SK-MEL-5 (cell line): ENCODE data around the gene SHANK3. TPM values are rescaled to one million over a fixed set of nuclear protein-coding genes. Genes with fewer than 3 reads are reported as not detected.

ENCODE experiments used
- DNase-seq: peaks from one replicate; pipeline ENCODE4 v3.0.0-alpha.2; 2016; ENCODE audit warnings: low read depth, low spot score
- in situ Hi-C: cut with HindIII; loops from 2 replicates; pipeline ENCODE4 v1.10.0; 2016; ENCODE audit warnings: low sequenced_read_pairs, high pct_unique_total_duplicates, low pct_unique_long_range_greater_than_20kb
- total RNA-seq: library from RNA; depleted of rRNA; stranded (reverse); fragments of >200 nt; shearing (Covaris generic); gene quantifications from 2 replicates; pipeline ENCODE4 v1.2.3, GENCODE V29; 2014

Gene SHANK3
- total RNA-seq, 1 experiment from 2014 or later: 2.1 TPM

DNA sequence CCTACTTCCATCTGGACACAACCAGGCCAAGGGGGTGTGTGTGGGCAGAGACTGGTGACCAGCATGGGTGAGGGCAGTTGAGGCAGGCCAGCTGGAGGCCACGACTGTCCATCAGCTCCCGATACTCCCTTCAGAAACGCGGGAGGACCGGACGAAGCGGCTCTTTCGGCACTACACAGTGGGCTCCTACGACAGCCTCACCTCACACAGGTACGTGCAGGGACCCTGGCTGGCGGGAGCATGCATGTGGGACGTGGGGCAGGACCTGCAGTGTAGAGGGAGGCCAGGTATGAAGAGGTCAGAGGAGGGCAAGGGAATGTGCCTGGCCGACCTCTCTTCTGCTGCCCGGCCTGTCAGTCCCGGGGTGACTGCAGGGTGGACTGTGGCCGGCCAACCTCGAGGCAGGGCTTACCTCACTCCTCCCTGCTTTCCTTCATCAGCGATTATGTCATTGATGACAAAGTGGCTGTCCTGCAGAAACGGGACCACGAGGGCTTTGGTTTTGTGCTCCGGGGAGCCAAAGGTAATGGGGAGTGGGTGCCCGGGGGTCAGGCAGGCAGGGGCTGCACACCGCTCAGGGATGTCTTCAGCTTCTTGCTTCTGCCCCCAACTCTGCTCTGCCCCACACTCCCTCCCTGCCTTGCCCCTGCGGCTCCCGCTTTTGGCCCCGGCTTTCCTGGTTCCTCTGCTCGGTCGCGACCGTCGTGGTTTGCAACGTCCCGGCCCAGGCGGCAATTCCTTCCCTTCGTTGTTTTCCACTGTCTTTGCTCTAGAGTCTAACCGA is 31.3 kb downstream of the SHANK3 start:
- in situ Hi-C loops: no loop called here
- DNase-seq: no peak

DNA sequence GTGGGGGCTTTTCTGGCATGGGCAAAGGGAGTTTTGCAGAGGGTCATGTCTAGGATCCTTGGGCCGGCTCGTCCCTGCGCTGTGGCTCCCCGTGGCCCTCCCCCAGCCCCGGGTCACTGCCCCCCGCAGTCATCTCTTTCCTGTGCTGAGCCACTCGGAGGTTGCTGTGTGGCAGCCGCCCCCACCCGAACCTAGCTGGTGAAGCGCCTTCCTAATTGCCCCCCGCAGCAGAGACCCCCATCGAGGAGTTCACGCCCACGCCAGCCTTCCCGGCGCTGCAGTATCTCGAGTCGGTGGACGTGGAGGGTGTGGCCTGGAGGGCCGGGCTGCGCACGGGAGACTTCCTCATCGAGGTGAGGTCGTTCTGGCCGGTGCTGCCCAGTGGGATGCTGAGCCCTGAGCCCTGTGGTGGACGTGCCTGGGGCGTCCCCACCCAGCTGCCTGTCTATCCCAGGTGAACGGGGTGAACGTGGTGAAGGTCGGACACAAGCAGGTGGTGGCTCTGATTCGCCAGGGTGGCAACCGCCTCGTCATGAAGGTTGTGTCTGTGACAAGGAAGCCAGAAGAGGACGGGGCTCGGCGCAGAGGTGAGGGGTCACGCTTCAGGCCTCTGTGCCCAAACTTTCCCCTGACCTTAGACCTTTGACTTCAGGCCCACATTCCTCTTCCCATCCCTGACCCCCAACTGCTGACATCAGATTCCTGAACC is 32.0 kb downstream of the SHANK3 start:
- DNase-seq: no peak
- in situ Hi-C loops: no loop called here

DNA sequence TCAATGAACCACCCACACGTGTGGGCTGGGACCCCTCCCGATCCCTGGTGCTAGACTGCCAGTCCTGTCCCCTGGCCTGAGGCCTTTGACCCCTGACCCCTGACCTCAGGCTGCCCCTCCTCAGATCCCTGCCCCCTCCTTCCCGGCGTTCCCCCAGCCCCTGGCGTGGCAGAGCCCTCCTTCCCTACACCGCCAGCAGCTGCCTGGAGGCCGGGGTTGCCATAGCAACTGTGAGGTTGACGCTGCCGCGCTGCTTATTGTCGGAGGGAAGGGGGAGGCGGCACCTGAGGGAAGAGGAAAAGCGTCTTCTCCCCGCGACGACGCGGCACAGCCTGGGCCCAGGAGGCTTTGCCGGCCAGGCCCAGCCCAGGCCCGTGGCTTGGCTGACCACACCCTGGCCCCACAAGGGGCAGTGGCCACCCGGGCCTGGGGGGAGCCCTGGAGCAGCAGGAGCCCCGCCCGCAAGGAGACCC is 32.6 kb downstream of the SHANK3 start:
- DNase-seq: no peak
- in situ Hi-C loops: no loop called here

DNA sequence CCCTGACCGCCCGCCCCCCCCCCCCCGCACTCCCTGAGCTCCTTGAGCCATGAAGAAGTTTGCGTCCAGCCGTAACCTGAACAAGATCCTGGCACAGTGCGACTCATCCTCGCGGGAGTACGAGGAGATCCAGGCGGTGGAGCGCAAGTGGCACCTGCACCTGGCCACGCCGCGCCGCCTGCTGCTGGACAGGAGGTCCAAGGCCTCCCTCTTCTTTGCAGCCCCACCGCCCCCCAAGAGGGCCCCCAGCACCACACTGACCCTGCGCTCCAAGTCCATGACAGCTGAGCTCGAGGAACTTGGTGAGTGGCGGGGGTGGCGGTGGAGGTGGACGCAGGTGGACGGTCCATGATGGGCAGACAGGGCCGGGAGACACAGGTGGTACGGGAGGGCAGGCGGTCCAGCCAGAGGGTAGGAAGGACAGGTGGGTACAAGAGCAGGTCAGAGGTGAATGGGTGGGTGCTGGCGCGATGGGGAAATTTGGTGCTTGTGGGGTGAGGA is 33.3 kb downstream of the SHANK3 start:
- DNase-seq: no peak
- in situ Hi-C loops: no loop called here

DNA sequence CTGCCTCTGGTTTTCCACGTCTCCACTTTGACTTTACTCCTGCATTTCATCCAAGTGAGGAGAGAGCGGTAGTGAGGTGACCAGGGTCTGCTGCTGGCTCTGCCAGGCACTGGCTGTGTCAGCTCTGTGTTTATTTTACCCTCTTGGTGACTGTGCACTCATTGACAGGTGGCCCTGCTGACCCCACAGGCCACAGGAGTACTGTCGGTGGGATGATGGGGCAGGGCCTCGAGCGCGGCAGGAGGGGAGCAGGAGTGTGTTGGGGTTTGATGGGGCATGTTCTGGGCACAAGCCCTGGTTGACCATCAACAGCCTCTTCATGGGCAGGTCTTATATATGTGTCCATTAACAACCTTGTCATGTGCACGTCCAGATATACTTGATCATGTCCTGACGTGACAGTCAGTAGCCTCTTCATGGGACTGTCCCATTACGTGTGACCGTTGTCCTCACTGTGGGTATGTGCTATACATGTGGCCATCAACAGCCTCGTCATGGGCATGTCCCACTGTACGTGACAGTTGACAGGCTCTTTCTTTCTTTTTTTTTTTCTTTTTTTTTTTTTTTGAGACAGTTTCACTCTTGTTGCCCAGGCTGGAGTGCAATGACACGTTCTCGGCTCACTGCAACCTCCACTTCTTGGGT is 34.0 kb downstream of the SHANK3 start:
- in situ Hi-C loops: no loop called here
- no peak for DNase-seq

DNA sequence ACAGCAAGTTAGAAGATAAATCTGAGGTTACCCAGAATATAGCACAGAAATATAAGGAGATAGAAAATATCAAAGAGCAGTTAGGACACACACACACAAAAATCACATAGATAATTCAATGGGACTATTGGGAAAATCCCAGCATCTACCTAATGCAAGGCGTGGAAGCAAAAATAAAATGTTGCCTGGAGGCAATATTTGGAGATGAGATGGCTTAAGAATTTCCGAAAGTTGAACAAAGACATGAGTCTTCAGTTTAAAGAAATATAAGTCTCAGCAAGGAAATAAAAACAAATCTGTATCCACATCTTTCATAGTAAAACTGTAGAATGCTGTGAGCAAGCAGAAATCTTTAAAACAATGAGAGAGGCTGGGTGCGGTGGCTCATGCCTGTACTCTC is 35.9 kb downstream of the SHANK3 start:
- DNase-seq: no peak
- in situ Hi-C loops: no loop called here

DNA sequence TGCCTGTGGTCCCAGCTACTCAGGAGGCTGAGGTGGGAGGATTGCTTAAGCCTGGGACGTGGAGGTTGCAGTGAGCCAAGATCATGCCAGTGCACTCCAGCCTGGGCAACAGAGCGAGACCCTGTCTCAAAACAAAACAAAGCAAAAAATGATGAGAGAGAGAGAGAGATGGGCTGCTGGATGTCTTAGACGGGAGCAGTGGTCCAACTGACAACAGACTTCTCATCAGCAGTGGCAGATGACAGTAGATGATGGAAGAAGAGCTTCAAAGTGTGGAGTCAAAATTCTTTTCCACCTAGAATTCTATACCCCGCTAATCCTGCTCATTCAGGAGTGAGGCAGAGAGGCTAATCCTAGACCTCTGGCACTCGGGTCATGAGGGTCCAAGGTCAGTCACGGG is 36.4 kb downstream of the SHANK3 start:
- in situ Hi-C loops: no loop called here

DNA sequence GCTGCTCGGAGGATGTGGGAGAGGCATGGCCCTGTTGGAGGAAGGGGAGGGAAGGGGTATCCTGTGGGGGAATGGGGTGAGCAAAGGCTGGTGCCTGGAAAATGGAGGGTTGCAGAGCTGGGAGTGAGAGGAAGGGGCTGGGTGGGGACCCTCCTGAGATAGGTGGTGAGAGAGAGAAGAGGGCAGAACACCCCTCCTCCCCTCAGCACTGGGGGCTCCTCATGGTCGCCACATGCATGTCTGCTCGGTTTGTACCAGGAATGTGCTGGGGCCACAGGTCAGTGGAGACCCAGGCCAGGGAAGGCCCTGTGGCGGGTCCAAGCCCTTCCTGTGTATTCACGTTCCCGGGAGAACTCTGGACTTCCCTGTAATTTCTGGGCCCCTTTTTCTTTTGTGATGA is 37.6 kb downstream of the SHANK3 start:
- in situ Hi-C loops: no loop called here
- DNase-seq: no peak

More for the DNA sequence above, 36.4 kb downstream of the SHANK3 start:
- no peak for DNase-seq

DNA sequence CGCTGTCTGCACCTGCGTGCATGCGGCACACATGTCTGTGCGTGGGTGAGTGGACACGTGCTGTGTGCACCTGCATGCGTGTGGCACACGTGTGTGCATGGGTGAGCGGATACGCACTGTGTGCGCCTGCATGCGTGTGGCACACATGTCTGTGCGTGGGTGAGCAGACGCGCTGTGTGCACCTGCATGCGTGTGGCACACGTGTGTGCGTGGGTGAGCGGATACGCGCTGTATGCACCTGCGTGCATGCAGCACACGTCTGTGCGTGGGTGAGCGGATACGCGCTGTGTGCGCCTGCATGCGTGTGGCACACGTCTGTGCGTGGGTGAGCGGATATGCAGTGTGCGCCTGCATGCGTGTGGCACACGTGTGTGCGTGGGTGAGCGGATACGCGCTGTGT is 38.3 kb downstream of the SHANK3 start:
- in situ Hi-C loops: no loop called here
- no peak for DNase-seq

DNA sequence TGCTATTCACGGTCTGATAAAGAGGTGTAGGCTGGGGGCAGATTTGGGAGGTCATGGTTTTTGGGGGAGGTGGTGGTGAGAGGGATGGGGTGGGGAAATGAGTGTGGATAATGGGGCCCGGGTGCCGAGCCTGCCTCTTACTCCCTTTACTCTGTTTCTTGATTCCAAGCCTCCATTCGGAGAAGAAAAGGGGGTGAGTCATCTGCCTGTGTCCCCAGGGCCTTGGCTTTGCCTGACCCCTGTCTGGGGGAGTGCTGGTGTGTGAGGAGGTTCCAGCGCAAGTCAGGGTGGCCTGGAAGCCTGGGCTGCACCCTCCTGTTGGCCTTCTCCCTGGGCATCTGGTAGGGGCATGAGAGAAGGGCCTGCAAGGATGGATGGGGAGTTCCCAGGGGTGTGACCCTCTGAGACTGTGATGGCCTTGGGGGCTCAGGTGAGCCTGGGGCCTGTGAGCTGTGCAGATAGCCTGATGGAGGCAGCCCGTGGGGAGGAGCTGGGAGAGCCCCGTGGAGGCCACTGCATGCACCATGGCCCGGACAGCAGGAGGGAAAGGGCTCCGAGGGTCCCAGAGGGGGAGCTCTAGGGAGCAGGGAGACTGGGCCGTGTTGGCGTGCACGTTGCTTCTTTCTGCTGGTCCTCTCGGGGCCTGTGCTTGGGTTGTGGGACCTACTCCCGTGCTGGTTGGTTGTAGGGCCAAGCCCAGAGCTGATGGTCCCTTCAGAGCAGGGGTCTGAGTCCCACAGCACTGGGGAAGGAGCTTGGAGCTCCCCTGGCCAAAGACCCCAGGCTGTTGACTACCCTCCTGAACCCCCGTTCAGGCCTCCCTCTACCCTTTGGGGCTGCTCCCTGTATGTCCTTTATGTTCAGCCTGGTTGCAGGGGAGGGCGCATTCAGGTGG is 39.1 kb downstream of the SHANK3 start:
- in situ Hi-C loops: no loop called here
- no peak for DNase-seq

DNA sequence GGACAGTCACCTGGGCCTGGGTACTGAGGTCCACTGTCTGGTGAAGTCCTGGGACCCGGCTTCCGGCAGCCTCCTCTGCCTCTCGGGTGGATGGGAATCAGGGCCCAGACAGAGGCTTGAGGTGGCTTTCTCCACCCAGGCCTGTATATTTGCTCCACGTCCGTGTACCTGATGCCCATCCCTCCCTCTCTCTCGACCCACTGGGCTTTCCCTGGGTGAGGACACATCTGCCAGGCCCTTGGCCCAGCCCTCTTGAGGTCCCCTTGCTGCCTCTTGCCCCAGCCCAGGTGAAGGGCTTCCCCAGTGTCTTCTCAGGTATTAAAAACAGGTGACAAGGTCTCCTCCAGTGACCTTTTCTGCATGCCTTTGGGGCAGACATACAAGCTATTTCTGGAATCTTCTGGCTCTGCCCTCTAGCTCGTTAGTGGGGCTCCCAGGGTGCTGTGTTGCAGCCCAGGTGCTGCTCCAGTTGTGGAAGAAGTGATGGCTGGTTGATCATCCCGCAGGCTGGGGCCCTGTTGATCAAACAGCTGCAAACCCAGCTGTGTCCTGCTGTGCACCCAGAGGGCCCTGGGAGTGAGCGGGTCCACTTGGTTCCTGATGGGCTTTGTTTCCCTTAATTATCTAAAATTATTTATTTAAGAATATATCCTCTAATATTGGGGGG is 39.9 kb downstream of the SHANK3 start:
- in situ Hi-C loops: no loop called here
- DNase-seq: no peak

DNA sequence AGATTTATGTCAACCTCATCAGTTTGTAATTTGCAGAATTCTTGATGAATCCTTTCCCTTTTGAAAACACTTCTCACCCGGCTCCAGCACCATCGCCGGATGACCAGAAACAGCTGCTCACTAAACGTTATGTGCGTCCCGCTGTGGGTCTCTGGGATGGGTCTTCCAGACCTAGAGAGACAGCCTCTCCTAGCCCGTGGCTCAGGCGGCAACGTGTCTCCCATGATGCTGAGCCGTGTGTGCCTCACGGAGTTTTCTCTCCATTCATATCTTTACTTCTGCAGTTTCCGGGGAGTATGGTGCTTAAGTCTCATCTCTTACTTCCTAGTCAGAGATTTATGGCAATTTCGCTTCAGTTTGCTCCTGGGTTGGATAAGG is 40.4 kb downstream of the SHANK3 start:
- in situ Hi-C loops: no loop called here

DNA sequence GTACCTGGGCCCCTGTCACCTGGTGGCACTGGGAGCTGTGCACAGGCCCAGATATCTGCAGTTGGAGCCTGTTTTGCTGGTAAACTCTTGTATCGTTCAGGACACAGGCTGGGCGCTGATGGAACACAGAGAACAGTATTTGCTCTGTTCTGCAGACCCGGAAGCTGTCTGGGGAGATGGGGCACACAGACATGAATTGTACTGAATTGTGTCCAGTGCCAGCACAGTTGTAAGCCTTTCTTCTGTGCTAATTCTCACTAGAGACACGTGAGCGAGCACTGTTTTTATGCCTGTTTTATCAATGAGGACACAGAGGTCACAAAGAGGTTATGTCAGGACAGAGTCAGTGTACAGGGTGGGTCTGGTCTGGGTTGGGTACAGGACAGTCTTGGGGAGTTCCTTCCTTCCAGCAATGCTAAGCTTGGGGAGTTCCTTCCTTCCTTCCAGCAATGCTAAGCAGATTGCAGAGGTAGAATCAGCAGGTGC is 41.0 kb downstream of the SHANK3 start:
- DNase-seq: peak; percentile 97
- in situ Hi-C loops: no loop called here

More for the DNA sequence above, 40.4 kb downstream of the SHANK3 start:
- no peak for DNase-seq

DNA sequence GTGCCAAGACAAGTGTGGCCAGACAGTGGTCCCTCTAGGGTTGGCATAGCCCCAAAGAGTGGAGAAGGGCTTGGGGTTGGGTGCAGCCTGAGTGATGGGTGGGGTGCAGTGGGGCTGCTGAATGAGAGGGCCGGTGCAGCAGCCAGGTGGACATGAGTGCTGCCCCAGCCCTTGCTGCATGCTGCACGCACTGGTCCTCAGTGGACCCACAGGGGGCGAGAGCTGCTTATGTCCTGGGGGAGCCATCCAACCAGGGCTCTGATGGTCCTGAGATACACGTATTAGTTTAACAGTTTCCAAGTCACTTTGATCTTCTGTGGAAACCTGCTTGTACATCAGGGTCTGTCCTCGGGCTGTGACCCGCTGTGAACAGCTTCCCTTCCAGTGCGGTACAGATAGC is 41.5 kb downstream of the SHANK3 start:
- no peak for DNase-seq
- in situ Hi-C loops: no loop called here

DNA sequence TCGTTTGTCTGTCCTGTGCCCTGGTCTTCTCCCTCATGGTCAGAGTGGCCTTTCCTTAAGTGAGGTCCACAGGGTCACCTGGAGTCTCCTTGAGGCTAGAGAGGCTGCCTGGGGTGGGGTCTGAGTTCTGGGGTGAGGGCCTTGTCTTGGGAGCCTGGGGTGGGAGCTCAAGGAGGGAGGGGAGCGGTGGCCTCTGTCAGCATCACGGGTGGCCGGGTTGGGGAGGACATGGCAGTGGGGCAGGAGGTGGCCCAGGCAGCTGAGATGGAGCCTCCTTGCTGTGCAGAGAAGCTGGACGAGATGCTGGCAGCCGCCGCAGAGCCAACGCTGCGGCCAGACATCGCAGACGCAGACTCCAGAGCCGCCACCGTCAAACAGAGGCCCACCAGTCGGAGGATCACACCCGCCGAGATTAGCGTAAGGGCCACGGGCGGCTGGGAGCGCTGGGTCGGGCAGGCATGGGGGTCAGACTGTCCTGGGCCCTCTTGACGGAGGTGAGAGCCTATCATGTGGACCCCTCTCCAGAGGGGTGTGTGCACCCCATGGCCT is 42.1 kb downstream of the SHANK3 start:
- no peak for DNase-seq
- in situ Hi-C loops: no loop called here

DNA sequence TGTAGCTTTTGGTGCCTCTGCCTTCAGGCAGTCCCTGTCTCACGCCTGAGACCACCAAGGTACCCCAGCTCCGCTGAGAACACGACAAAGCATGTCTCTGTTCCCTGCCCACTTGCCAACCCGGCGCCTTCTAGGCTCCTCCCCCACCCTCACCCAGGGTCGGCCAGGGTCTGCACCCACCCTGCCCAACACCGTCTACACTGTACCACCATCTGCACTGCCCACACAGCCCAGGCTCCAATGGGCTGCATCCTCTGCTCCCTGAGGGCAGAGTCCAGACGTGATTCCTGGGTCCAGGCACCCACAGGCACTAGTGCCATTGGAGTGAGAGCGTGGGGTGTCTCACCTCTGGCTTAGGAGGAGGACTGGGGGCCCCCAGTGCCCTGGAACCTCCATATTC is 42.6 kb downstream of the SHANK3 start:
- in situ Hi-C loops: no loop called here

DNA sequence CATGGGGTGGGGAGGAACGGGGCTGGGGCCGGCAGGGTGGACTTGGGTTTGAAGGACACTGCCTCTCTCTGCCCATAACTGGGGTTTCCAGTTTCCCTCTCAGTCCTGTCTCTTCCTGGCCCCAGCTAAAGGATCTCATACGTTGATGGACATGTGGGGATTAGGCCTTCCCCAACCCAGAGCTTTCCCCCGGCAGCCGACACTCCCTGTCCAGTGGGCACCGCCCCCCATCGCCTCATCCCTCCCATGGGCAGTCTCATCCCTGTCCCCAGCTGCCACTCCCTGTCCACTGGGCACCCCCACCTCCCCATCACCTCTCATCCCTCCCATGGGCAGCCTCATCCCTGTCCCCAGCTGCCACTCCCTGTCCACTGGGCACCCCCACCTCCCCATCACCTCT is 43.2 kb downstream of the SHANK3 start:
- DNase-seq: no peak
- in situ Hi-C loops: no loop called here

More for the DNA sequence above, 42.6 kb downstream of the SHANK3 start:
- DNase-seq: no peak
